HG03103 (cell line): Measurements from ENCODE around the gene SEC24C.
A peak's percentile ranks its signal among the peaks of the same experiment; 100 is the strongest.

ENCODE experiments used
- ATAC-seq: cut with Tn5 transposase; IDR thresholded peaks from one replicate; pipeline ENCODE4 v1.9.1; 2021; ENCODE audit warnings: low read depth; ENCODE audit not compliant: unreplicated experiment

The SEC24C gene

GRCh38 chr10:73809061-73809818 lies 65.1 kb downstream of the SEC24C start:
- ATAC-seq, result no peak

DNA sequence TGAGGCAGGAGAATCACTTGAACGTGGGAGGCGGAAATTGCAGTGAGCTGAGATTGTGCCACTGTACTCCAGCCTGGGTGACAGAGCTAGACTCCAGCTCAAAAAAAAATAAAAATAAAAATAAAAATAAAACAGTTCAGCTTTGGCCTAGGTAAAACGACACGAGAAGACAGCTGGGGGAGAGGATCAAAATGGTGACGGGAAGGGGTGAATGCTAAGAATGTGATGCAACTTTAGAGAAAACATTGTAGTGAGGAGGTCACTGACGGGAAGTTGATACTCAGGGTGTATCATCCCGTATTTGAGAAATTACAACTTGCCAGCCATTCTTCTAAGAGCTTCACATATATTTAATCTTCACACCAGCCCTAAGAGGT lies 66.2 kb downstream of the SEC24C start:
- no peak for ATAC-seq

DNA sequence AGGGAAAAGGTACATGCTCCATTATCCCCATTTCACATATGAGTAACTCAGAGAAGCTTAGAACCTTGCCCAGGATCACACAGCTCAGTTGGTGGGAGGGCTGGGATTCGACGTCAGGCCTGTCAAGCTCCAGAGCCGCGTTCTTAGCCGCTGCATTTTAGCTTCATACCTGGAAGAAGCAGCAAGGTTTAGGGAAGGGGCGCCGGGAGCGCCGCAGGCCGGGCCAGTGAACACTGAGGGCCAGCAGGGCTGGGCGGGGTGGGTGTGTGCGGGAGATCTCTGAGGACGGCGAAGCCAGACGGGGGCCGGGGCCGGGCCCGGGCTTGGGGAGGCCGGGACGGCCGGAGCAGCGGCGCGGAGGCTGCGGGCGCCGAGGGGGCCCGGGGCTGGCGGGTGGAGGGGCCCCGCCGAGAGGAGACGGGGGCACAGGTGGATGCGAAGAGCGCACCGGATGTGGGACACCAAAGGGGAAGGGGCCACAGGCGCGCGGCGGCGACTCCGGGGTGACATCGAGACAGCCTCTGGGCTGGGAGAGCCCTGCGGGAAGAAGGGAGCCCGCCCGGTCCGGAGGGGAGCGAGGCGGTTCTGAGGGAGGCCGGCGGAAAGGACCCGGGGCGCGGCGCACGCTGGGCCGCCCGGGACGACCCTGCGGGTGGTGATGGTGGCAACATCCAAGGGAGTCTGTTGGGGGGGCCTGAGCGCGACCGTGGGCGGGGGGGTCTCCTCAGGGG lies 66.7 kb downstream of the SEC24C start:
- peak; percentile 27 for ATAC-seq

GRCh38 chr10:73812657-73813056 lies 68.5 kb downstream of the SEC24C start:
- no peak for ATAC-seq

DNA sequence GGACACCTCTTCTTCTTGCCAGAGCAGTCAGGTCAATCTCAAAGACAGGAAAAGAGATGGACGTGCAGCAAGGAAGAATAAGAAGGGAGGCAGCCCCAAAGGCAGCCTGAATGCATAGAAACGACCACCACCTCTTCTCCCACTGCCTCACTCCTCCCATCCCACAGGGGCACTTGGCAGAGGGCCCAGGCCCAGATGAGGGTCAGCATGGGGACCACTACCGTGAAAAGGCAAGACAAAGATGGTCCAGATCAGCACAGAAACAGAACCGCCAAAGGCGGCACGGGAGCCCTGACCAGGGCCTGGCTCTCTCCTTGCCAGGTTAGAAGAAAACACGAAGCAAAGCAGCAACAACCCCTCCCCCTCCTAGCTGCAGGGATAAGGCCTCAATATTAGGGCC lies 69.2 kb downstream of the SEC24C start:
- no peak for ATAC-seq

- ATAC-seq, result no peak
Measured at GRCh38 chr10:73814276-73814895, 70.2 kb downstream of the SEC24C start.

- no peak for ATAC-seq
Measured at GRCh38 chr10:73814896-73815718, 70.9 kb downstream of the SEC24C start.

- no peak for ATAC-seq
Measured at GRCh38 chr10:73815719-73816030, 71.5 kb downstream of the SEC24C start.

DNA sequence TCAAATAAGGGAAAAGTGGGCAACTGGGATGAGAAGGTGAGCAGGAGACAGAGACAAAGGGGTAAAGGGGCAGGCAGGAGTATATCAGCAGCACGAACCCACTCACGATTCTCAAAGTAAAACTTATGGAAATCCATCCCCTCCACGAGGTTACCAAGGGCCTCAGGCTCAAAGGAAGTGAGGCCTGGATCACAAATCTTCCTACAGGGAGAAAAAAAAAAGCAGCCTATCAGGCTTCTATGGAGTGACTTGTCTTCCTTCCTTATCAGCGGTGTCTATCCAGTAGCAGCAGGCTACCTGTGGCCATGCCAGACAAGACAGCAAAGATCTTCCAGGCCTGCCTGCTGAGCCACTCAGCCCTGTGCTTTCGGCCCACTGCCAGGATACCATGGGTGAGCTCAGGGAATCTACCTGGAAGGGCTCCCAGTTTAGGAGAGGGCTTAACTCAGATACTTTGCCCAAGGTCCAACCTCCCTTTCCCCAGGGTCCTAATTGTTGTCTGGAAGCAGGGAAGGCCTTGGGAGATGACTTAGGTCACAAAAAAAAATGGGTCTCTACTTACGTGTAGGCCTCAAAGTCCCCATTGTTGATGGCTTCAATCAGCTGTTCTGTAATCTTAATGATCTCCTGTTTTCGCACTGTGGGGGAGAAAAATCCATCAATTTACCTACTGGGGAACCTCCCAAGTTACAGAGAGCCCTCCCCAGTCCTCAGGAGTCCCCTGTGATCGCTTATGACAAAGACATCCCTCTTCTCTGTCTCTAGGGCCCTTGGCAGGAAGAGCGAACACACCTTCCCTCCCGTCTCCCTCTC lies 73.0 kb downstream of the SEC24C start:
- ATAC-seq, result no peak

DNA sequence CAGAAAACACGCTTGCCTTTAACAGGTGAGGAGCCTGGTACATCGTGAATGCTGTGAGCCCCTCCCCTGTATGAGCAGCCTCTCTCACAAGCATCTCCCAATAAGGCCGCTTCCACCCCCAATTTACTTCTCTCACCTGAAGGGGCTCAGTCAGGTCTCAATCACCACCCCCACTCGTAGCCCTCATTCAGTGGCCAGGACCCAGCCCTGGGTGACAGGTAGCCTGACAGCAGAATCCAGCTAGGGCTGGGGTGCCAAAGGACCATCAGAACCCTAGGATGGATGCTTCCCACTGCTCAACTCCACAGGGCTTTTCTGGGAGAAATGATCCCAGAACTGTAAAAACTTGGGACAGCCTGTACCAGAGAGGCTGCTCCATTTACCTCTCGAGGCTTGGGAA lies 73.7 kb downstream of the SEC24C start:
- ATAC-seq, result no peak

DNA sequence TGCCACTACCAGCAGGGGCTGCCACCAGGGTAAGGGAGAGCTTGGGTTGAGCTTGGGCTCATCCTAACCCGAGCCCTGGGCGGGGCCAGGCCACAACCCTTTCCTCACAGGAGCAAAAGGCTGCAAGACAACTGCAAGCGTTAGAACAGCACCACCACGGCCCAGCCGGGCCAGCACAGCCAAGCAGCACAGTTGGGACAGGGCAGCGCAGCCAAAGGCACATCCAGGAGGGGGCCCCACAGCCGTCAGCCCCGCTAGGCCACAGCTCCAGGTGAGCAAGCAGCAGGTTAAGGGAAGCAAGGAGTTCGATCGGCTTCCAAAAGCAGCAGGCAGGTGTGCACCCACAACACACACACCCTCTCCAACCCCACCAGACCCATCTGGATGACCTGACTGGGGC lies 74.2 kb downstream of the SEC24C start:
- ATAC-seq, result no peak

DNA sequence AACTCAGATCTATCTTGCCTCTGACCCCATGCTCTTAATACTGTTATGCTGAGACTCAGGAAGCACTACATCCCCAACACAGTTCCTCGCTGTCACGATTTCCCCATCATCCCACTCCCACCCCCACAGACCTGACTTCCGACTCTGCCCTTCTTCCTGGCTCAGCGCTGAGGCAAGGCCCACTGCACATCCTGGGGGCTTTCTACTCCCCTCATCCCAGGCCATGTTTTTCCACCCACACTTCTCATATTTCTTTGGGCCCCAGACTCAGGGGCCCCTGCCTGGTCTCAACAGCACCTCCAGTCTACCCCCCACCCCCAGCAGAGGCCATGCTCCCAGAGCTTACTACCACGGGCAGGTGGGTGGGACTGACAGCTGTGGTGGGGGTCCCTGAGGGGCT lies 74.9 kb downstream of the SEC24C start:
- ATAC-seq, result no peak

GRCh38 chr10:73819513-73820093 lies 75.4 kb downstream of the SEC24C start:
- no peak for ATAC-seq
